B cell (primary cell): Measurements from ENCODE around the gene UQCR10.

ENCODE experiments used
- EZH2 ChIP-seq: IDR thresholded peaks from 2 replicates; pipeline ENCODE4 v1.6.1; 2012; ENCODE audit warnings: borderline replicate concordance, low read depth, mild to moderate bottlenecking, moderate library complexity, low read length; ENCODE audit not compliant: insufficient read depth, poor library complexity, severe bottlenecking
- TF ChIP-seq, protein P1 (sequence below): fragments of 200-600 bp; IDR thresholded peaks from one replicate; pipeline ENCODE4 v1.8.0; 2022; ENCODE audit warnings: antibody characterized with exemption, mild to moderate bottlenecking

DNA sequence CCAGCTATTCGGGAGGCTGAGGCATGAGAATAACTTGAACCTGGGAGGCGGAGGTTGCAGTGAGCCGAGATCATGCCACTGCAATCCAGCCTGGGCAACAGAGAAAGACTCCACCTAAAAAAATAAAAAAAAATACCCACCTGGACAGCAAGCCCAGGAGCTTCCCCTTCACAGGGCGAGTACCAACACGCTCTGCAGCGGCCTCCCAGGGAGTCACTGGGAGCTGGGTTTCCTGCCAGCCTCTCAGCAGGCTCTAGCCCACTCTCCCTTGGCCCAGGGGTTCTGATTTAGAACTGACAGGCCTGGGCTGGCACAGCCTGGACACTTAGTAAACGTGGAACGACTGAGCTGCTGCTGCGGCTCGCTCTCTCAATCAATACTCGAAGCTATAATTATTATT is 49.4 kb upstream of the UQCR10 start:
- TF ChIP-seq, protein P1, sequence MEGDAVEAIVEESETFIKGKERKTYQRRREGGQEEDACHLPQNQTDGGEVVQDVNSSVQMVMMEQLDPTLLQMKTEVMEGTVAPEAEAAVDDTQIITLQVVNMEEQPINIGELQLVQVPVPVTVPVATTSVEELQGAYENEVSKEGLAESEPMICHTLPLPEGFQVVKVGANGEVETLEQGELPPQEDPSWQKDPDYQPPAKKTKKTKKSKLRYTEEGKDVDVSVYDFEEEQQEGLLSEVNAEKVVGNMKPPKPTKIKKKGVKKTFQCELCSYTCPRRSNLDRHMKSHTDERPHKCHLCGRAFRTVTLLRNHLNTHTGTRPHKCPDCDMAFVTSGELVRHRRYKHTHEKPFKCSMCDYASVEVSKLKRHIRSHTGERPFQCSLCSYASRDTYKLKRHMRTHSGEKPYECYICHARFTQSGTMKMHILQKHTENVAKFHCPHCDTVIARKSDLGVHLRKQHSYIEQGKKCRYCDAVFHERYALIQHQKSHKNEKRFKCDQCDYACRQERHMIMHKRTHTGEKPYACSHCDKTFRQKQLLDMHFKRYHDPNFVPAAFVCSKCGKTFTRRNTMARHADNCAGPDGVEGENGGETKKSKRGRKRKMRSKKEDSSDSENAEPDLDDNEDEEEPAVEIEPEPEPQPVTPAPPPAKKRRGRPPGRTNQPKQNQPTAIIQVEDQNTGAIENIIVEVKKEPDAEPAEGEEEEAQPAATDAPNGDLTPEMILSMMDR: no peak
- no peak for TF ChIP-seq EZH2
